ENCODE data around the gene NME1. TPM values are rescaled to one million over a fixed set of nuclear protein-coding genes. Genes with fewer than 3 reads are reported as not detected.
"Not testable (repeated sequence)": the region's sequence is repeated elsewhere in the genome, so short reads cannot be mapped to it uniquely, and the experiment has no call there.

The NME1 gene
- polyA plus RNA-seq, 1 donor, result 67.4 TPM

- no peak for DNase-seq
Observed at GRCh38 chr17:51135956-51136355, 17.4 kb upstream of the NME1 start.

DNA sequence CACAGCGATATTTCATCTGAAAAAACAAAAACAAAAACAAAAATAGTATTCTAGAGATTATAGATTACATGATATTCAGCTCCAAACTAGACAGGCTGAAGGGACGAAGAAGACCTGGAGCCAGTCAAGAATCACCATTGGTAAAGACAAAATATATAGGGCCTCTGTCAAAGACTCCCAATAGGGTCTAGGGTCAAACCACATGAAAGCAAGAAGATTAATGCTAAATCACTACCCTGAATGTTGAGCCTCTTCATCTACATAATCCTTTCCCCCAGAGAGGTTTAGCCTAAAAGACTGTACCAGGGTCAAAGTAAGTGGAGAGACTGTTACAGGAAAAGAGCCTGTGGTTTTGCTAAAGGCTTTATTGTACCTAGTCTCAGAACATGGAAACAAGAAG lies 10.8 kb upstream of the NME1 start:
- DNase-seq, result no peak

GRCh38 chr17:51144266-51145022 lies 8.9 kb upstream of the NME1 start:
- DNase-seq, result no peak

GRCh38 chr17:51147650-51148049 lies 5.7 kb upstream of the NME1 start:
- DNase-seq, result no peak

DNA sequence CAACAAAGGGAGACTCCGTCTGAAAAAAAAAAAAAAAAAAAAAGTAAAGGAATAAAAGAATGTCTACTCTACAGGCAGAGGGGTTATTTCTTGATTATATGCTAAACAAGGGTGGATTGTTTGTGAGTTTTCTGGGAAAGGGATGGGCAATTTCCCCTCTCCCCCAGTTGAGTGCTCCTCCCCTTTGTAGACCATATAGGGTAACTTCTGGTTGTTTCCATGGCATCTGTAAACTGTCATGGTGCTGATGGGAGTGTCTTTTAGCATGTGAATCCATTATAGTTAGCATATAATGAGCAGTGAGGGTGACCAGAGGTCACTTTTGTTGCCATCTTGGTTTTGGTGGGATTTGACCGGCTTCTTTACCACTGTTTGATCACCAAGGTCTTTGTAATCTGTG lies 4.2 kb upstream of the NME1 start:
- no peak for DNase-seq

DNA sequence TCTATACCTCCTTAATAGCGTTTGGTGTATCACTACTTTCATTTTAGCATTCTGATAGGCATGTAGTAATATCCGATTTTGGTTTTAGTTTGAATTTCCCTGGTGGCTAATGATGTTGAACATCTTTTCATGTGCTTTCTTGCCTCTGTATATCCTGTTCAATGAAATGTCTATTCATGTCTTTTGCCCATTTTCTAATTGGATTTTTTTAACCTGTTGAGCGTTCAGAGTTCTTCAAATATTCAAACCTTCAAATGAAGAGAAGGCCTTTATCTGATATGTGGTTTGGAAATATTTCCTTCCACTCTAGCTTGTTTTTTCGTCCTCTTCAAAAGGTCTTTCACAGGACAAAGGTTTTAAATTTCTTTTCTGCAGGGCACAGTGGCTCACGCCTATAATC lies 2.4 kb upstream of the NME1 start:
- no peak for DNase-seq

GRCh38 chr17:51152766-51153209 lies 571 bp upstream of the NME1 start:
- peak; percentile 43 for DNase-seq

DNA sequence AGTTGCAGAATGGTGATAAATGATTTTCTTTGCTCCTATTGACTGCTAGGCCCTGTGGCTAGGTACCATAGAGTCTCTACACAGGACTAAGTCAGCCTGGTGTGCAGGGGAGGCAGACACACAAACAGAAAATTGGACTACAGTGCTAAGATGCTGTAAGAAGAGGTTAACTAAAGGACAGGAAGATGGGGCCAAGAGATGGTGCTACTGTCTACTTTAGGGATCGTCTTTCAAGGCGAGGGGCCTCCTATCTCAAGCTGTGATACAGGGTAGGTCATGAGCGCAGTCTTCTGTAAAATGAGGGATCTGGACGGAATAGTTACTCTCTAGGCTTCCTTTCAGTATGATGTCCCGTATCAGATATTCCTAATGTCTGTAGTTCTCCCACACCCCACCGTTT lies 817 bp downstream of the NME1 start:
- no peak for DNase-seq

DNA sequence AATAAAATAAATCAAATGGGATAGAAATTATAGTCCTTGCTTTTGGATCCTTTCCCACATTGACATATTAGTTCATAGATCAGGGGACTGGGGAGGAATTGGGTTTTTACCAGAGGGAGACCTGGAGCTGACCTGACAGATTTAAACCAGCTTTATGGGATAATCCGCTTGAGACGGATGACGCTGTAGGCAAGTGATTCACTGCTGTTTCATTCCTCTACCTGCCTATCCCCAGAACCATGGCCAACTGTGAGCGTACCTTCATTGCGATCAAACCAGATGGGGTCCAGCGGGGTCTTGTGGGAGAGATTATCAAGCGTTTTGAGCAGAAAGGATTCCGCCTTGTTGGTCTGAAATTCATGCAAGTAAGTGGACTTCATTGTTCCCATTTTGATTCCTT lies 2.1 kb downstream of the NME1 start:
- no peak for DNase-seq

DNA sequence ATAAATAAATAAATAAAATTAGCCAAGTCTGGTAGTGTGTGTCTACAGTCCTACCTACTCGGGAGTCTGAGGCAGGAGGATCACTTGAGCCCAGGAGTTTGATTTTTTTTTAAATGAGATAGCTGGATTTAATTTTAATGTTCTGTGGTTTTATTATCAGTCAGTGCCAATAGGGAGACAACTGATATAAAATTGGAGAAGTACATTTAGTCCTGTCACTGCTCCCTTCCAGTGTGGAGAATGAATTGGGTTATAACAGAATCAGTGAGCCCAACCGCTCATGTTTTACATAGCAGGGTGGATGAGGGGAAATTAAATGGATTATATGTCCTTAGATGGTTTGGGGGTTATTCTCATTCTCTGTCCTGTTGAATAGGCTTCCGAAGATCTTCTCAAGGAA lies 6.2 kb downstream of the NME1 start:
- DNase-seq, result no peak

GRCh38 chr17:51161541-51161940 lies 8.2 kb downstream of the NME1 start:
- no peak for DNase-seq

GRCh38 chr17:51164911-51165679 lies 11.7 kb downstream of the NME1 start:
- DNase-seq, result no peak

DNA sequence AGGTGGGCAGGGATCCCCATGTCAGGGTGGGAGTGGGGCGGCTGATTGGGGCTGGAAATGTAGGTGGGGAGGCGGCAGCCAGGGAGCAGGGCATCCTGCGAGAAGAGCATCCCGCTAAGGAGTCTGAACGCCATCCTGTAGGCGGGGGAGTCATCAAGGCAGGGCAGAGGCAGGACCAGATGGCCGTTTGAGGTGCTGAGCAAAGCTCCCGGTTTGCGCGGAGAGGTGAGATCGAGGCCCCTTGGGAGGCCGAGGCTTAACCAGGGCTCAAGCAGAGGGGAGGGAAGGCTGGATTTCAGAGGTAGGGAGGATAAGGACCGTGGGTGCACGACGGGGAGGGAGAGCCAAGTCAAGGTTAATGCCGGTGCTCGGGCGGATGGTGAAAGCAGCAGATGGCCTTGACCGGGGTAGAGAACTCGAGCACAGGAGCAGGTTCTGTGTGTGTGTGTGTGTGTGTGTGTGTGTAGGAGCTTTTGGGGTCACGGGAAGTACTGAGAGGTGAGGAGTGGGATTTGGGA lies 12.4 kb downstream of the NME1 start:
- no peak for DNase-seq

- DNase-seq, result peak; percentile 85
Observed at GRCh38 chr17:51166198-51166986, 13.0 kb downstream of the NME1 start, which contains the start of gene NME2. Gene NME2 (plus strand): TSS chr17:51166411. CDS start chr17:51166831, 420 bp downstream.

GRCh38 chr17:51166987-51167931 lies 13.9 kb downstream of the NME1 start:
- DNase-seq, result peak; percentile 34

DNA sequence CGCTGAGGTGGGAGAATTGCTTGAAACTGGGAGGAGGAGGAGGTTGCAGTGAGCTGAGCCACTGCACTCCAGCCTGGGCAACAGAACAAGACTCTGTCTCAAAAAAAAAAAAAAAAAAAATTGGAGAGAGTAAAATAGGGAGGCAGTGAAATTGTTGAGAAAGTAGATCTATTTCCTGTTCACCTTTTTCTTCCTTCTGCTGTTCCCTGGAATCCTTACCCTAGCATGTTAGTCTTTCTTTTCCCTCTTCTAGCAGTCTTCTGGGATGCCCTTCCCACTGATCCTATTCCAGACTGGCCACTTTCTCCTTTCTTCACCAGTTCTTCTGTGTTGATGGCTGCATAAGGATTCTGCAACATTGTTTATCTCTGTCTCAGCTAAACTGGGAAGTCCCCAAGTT lies 16.0 kb downstream of the NME1 start:
- no peak for DNase-seq

- DNase-seq, result no peak
Observed at GRCh38 chr17:51170736-51171135, 17.4 kb downstream of the NME1 start.

DNA sequence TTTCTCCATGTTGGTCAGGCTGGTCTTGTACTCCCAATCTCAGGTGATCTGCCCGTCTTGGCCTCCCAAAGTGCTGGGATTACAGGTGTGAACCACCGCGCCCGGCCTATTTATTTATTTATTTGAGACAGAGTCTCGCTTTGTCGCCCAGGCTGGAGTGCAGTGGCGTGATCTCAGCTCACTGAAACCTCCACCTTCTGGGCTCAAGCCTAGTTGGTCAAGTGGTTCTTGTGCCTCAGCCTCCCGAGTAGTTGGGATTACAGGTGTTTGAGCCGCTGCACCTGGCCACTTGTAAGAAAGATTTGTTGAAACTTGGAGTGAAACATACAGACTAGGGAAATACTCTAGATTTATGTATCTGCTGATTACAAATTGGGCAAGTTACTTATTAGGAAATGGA lies 18.7 kb downstream of the NME1 start:
- not testable (repeated sequence) for DNase-seq

GRCh38 chr17:51180486-51180885 lies 27.1 kb downstream of the NME1 start:
- DNase-seq, result no peak

GRCh38 chr17:51184124-51184523 lies 30.8 kb downstream of the NME1 start:
- no peak for DNase-seq

DNA sequence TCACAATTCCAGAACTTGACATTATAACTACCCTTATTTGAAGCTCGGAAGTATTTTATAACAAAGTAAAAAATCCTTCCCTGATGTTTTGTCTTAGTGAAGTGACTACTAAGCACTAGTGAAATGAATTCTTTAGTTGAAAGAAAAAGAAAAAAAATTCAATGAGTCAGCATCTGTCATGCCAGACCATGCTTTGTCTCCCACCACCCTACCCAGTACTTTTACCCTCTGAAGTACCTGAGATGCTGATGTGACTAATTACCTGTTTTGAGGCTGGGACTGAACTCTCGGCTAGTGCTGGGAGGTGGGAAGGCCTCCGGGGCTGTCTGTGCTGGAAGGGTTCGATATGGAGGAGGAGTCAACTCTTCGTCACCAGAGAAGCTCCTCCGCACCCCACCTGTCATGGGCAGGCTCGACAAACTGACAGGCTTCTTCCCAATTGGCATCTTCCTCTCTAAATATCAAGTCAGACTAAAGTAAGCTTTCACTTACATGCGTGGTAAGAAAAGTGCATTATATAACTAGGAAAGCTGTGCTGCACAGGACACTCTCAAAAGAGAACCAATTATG lies 32.5 kb downstream of the NME1 start:
- DNase-seq, result no peak
